ENCODE measurements around the gene MRPS24. TPM values are rescaled to one million over a fixed set of nuclear protein-coding genes. Genes with fewer than 3 reads are reported as not detected.
"Not testable (repeated sequence)": the region's sequence is repeated elsewhere in the genome, so short reads cannot be mapped to it uniquely, and the experiment has no call there.

The MRPS24 gene
- polyA plus RNA-seq, 1 donor (not counting 4 experiments of a cell fraction or from before 2014, with no cell fraction given): 104 TPM

GRCh38 chr7:43823941-43824340 is 45.4 kb downstream of the MRPS24 start:
- H3K4me1 ChIP-seq (ENCODE audit: control insufficient read depth, extremely low read depth, insufficient read depth, low read length): no peaks in the 10 kb centered on the region
- no peaks in the 10 kb centered on the region for H3K79me2 ChIP-seq (ENCODE audit: control insufficient read depth, insufficient read depth, low read length)
- H3K4me2 ChIP-seq (ENCODE audit: control insufficient read depth, extremely low read depth, insufficient read depth, low read depth, low read length): no peak overlapping the region
- H3K4me3 ChIP-seq (ENCODE audit: control insufficient read depth in 2 of 3, extremely low read depth in 1 of 3, insufficient read depth in 2 of 3, low read depth in 1 of 3, low read length in 3 of 3): no peak overlapping the region
- TF ChIP-seq EZH2 (IDR thresholded peaks at IDR 0.05; ENCODE audit: low read length): no peak
- TF ChIP-seq, protein P1, sequence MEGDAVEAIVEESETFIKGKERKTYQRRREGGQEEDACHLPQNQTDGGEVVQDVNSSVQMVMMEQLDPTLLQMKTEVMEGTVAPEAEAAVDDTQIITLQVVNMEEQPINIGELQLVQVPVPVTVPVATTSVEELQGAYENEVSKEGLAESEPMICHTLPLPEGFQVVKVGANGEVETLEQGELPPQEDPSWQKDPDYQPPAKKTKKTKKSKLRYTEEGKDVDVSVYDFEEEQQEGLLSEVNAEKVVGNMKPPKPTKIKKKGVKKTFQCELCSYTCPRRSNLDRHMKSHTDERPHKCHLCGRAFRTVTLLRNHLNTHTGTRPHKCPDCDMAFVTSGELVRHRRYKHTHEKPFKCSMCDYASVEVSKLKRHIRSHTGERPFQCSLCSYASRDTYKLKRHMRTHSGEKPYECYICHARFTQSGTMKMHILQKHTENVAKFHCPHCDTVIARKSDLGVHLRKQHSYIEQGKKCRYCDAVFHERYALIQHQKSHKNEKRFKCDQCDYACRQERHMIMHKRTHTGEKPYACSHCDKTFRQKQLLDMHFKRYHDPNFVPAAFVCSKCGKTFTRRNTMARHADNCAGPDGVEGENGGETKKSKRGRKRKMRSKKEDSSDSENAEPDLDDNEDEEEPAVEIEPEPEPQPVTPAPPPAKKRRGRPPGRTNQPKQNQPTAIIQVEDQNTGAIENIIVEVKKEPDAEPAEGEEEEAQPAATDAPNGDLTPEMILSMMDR (optimal IDR thresholded peaks at IDR 0.05 in 1 of 3, IDR thresholded peaks at IDR 0.05 in 1 of 3, conservative IDR thresholded peaks at IDR 0.05 in 1 of 3; ENCODE audit: extremely low read depth in 1 of 3, insufficient read depth in 2 of 3, low read length in 3 of 3): no peak
- H3K36me3 ChIP-seq (ENCODE audit: control insufficient read depth in 2 of 2, extremely low read depth in 1 of 2, insufficient read depth in 2 of 2, low read length in 2 of 2): no peaks in the 10 kb centered on the region
- H3K27me3 ChIP-seq (ENCODE audit: control insufficient read depth, extremely low read depth, insufficient read depth, low read length): peaks cover 15% of the 10 kb centered on the region
- FAIRE-seq (no peak), DNase-seq (ENCODE audit: low read depth, low spot score) (no peak)
- H3K9me1 ChIP-seq (ENCODE audit: control insufficient read depth, extremely low read depth, insufficient read depth, low read length): no peaks in the 10 kb centered on the region
- H3K9ac ChIP-seq (ENCODE audit: control insufficient read depth, extremely low read depth, insufficient read depth, low read length): no peak overlapping the region
- H2AFZ ChIP-seq (ENCODE audit: control insufficient read depth, low read length): no peak overlapping the region
- dilution Hi-C loops (cut with MboI; ENCODE audit: extremely low pct_ligation_motif_present, low sequenced_read_pairs): no loop called here
- H3K9me3 ChIP-seq (ENCODE audit: control insufficient read depth, low read depth, low read length): no peaks in the 10 kb centered on the region
- no peak overlapping the region for H3K27ac ChIP-seq (ENCODE audit: control insufficient read depth, insufficient read depth, low read length)
- H4K20me1 ChIP-seq (ENCODE audit: control insufficient read depth, extremely low read depth, insufficient read depth, low read length): no peaks in the 10 kb centered on the region

GRCh38 chr7:43823425-43823824 is 45.9 kb downstream of the MRPS24 start:
- FAIRE-seq; H2AFZ ChIP-seq (ENCODE audit: control insufficient read depth, low read length): not testable (repeated sequence)

More at GRCh38 chr7:43823425-43823824, 45.9 kb downstream of the MRPS24 start:
- H3K4me2 ChIP-seq (ENCODE audit: control insufficient read depth, extremely low read depth, insufficient read depth, low read depth, low read length); H4K20me1 ChIP-seq (ENCODE audit: control insufficient read depth, extremely low read depth, insufficient read depth, low read length); H3K4me3 ChIP-seq (ENCODE audit: control insufficient read depth in 2 of 3, extremely low read depth in 1 of 3, insufficient read depth in 2 of 3, low read depth in 1 of 3, low read length in 3 of 3); H3K79me2 ChIP-seq (ENCODE audit: control insufficient read depth, insufficient read depth, low read length); dilution Hi-C loops (cut with MboI; ENCODE audit: extremely low pct_ligation_motif_present, low sequenced_read_pairs); H3K36me3 ChIP-seq (ENCODE audit: control insufficient read depth in 2 of 2, extremely low read depth in 1 of 2, insufficient read depth in 2 of 2, low read length in 2 of 2); H3K9me1 ChIP-seq (ENCODE audit: control insufficient read depth, extremely low read depth, insufficient read depth, low read length); H3K27ac ChIP-seq (ENCODE audit: control insufficient read depth, insufficient read depth, low read length); H3K9me3 ChIP-seq (ENCODE audit: control insufficient read depth, low read depth, low read length); H3K4me1 ChIP-seq (ENCODE audit: control insufficient read depth, extremely low read depth, insufficient read depth, low read length); DNase-seq (ENCODE audit: low read depth, low spot score); H3K9ac ChIP-seq (ENCODE audit: control insufficient read depth, extremely low read depth, insufficient read depth, low read length): not testable (repeated sequence)
- H3K27me3 ChIP-seq (ENCODE audit: control insufficient read depth, extremely low read depth, insufficient read depth, low read length): peaks cover 15% of the 10 kb centered on the region

Small RNAs within 50 kb of the gene (small RNA-seq; reads per million reads assigned to genes)
- 0 to 0.75 (median 0) reads per million in 3 experiments for gene MRPS24 (ENCODE audit: insufficient read length in 3 of 3, low read depth in 3 of 3, low replicate concordance in 1 of 3)

Other genes with a start within 250 kb of the MRPS24 start
- 24.6 to 32.2 TPM (median 26.6 TPM) in 3 replicates for gene COA1, start 140.0 kb downstream of the MRPS24 start, polyA plus RNA-seq
- gene BLVRA, start 110.8 kb downstream of the MRPS24 start, polyA plus RNA-seq: 34.8 to 59.3 TPM (median 49.6 TPM) in 3 replicates
- 24.8 to 29.7 TPM (median 27.6 TPM) in 3 replicates for gene URGCP, start 37.1 kb upstream of the MRPS24 start, polyA plus RNA-seq
- gene UBE2D4, start 56.9 kb upstream of the MRPS24 start, polyA plus RNA-seq: 7.9 to 11.0 TPM (median 8.1 TPM) in 3 replicates
- gene SPDYE1, start 128.4 kb upstream of the MRPS24 start, polyA plus RNA-seq: not detected in 3 replicates
- 76.1 to 107 TPM (median 88.4 TPM) in 3 replicates for gene DBNL, start 175.2 kb upstream of the MRPS24 start, polyA plus RNA-seq
- gene PGAM2, start 196.1 kb upstream of the MRPS24 start, polyA plus RNA-seq: not detected in 3 replicates
- 4.7 to 5.9 TPM (median 4.8 TPM) in 3 replicates for gene POLM, start 213.0 kb upstream of the MRPS24 start, polyA plus RNA-seq
- 0.03 to 0.18 TPM (median 0.03 TPM) in 3 replicates for gene AEBP1, start 234.8 kb upstream of the MRPS24 start, polyA plus RNA-seq